ENCODE measurements around the gene OSTF1. TPM values are rescaled to one million over a fixed set of nuclear protein-coding genes. Genes with fewer than 3 reads are reported as not detected.

OSTF1 gene
- polyA plus RNA-seq, 1 donor = 33.3 TPM

- 100% methylated on average over 1 of the region's 1 CpG for WGBS (ENCODE audit: insufficient coverage, low lambda C conversion rate)
- Histone ChIP-seq H3K27me3 (ENCODE audit: control insufficient read depth, insufficient read depth, low read length) (no peaks in the 10 kb centered on the region), H3K36me3 (ENCODE audit: control insufficient read depth, insufficient read depth, low read length) (peaks cover 28% of the 10 kb centered on the region), H3K4me3 (ENCODE audit: low read length) (no peak overlapping the region), H3K27ac (ENCODE audit: low read length) (no peak overlapping the region), H3K9me3 (ENCODE audit: control insufficient read depth, low read depth, low read length) (no peaks in the 10 kb centered on the region), H3K4me1 (ENCODE audit: control insufficient read depth, insufficient read depth, low read length) (no peaks in the 10 kb centered on the region)
- no peak for DNase-seq
Measured at GRCh38 chr9:75117564-75117963, 29.2 kb downstream of the OSTF1 start.

DNA sequence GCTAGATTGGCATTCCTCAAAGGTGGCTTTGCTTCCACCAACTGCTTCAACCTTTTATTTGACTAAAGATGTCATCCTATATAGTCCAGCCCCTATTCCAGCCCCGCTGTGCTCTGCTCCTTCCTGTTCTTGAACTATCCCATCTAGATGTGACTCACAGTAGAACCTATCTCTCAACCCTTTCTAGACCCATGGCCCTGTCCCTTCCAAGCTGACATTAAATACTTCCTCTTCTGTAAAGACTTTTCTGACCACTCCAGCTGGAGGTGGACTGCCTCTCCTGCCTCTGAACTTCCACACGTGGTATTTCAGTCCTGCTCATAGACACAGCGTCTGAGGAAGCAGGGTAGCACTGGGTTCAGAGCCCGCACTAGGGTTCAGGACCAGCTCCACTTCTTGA lies 32.4 kb downstream of the OSTF1 start:
- H3K4me3 ChIP-seq (ENCODE audit: low read length) = no peak overlapping the region
- H3K36me3 ChIP-seq (ENCODE audit: control insufficient read depth, insufficient read depth, low read length) = peaks cover 28% of the 10 kb centered on the region
- no peaks in the 10 kb centered on the region for H3K4me1 ChIP-seq (ENCODE audit: control insufficient read depth, insufficient read depth, low read length)
- no peaks in the 10 kb centered on the region for H3K27me3 ChIP-seq (ENCODE audit: control insufficient read depth, insufficient read depth, low read length)
- 100% methylated on average over 1 of the region's 4 CpGs for WGBS (ENCODE audit: insufficient coverage, low lambda C conversion rate)
- H3K9me3 ChIP-seq (ENCODE audit: control insufficient read depth, low read depth, low read length) = no peaks in the 10 kb centered on the region
- no peak overlapping the region for H3K27ac ChIP-seq (ENCODE audit: low read length)
- DNase-seq = no peak

DNA sequence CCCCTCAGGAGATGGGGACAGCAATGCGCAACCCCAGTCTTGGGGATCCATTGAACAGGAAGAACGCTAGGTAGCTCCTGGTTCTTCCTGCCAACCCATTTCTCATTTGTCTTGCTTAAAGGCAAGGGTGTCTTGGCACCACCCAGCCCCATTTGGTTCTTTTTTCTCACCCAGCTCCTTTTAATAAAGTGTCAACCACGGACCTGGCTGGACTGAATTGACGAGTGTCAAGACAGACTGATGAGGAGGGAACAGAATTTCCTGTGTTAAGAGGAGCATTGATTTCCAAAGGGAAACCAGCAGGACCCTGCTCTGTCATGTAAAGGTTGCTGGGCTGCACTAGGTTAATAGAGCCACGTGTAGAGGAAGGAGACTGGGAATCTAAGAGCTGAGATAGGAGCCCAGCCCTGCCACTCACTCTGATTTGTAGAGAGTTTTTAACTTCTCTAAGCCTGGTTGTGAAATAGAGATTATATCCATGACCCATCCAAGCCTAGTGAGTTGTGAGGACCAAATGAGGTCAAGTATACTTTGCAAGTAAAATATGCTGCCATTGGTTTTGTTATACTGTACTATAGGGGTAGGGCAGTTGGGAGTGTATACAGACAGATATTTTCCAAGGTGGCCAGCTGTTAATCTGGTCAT lies 33.7 kb downstream of the OSTF1 start:
- Histone ChIP-seq H3K36me3 (ENCODE audit: control insufficient read depth, insufficient read depth, low read length) (peaks cover 28% of the 10 kb centered on the region), H3K4me1 (ENCODE audit: control insufficient read depth, insufficient read depth, low read length) (no peaks in the 10 kb centered on the region), H3K4me3 (ENCODE audit: low read length) (no peak overlapping the region), H3K27ac (ENCODE audit: low read length) (no peak overlapping the region), H3K27me3 (ENCODE audit: control insufficient read depth, insufficient read depth, low read length) (no peaks in the 10 kb centered on the region), H3K9me3 (ENCODE audit: control insufficient read depth, low read depth, low read length) (no peaks in the 10 kb centered on the region)
- no peak for DNase-seq
- no CpG with 5 or more reads among the region's 5 CpGs for WGBS (ENCODE audit: insufficient coverage, low lambda C conversion rate)

- WGBS (ENCODE audit: insufficient coverage, low lambda C conversion rate) = 100% methylated on average over 1 of the region's 10 CpGs
- no peaks in the 10 kb centered on the region for H3K4me1 ChIP-seq (ENCODE audit: control insufficient read depth, insufficient read depth, low read length)
- H3K9me3 ChIP-seq (ENCODE audit: control insufficient read depth, low read depth, low read length) = no peaks in the 10 kb centered on the region
- no peak overlapping the region for H3K4me3 ChIP-seq (ENCODE audit: low read length)
- no peaks in the 10 kb centered on the region for H3K27me3 ChIP-seq (ENCODE audit: control insufficient read depth, insufficient read depth, low read length)
- peaks cover 16% of the 10 kb centered on the region for H3K36me3 ChIP-seq (ENCODE audit: control insufficient read depth, insufficient read depth, low read length)
- no peak overlapping the region for H3K27ac ChIP-seq (ENCODE audit: low read length)
- no peak for DNase-seq
Measured at GRCh38 chr9:75123696-75124095, 35.4 kb downstream of the OSTF1 start.

GRCh38 chr9:75128535-75128934 lies 40.2 kb downstream of the OSTF1 start:
- no peak for DNase-seq
- no CpG with 5 or more reads among the region's 2 CpGs for WGBS (ENCODE audit: insufficient coverage, low lambda C conversion rate)

DNA sequence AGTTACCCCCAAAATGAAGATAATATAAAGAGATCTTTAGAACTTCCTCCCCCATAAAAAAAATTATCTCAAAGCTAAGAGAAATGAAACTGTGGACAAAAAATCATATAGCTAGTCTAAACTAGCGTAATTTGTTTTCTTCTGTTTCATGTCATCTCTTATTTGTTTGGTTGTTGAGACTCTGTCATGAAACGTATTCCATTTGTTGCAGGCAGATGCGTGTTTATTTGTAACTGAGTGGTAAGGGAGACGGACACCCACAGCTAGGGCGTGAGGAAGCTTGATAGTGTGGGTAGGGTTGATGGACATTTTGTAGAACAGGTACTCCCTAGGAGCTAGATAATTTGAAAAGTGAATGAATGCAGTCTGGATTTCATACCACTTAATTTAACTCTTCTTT lies 41.9 kb downstream of the OSTF1 start:
- 100% methylated on average over 1 of the region's 5 CpGs for WGBS (ENCODE audit: insufficient coverage, low lambda C conversion rate)
- peaks cover 13% of the 10 kb centered on the region for H3K36me3 ChIP-seq (ENCODE audit: control insufficient read depth, insufficient read depth, low read length)

More at GRCh38 chr9:75128535-75128934, 40.2 kb downstream of the OSTF1 start:
- Histone ChIP-seq H3K27me3 (ENCODE audit: control insufficient read depth, insufficient read depth, low read length) (no peaks in the 10 kb centered on the region), H3K9me3 (ENCODE audit: control insufficient read depth, low read depth, low read length) (no peaks in the 10 kb centered on the region), H3K4me1 (ENCODE audit: control insufficient read depth, insufficient read depth, low read length) (no peaks in the 10 kb centered on the region), H3K27ac (ENCODE audit: low read length) (no peak overlapping the region), H3K4me3 (ENCODE audit: low read length) (no peak overlapping the region), H3K36me3 (ENCODE audit: control insufficient read depth, insufficient read depth, low read length) (peaks cover 13% of the 10 kb centered on the region)

GRCh38 chr9:75130621-75131230 lies 42.4 kb downstream of the OSTF1 start:
- no peak overlapping the region for H3K4me3 ChIP-seq (ENCODE audit: low read length)
- H3K36me3 ChIP-seq (ENCODE audit: control insufficient read depth, insufficient read depth, low read length) = peaks cover 16% of the 10 kb centered on the region
- no peaks in the 10 kb centered on the region for H3K4me1 ChIP-seq (ENCODE audit: control insufficient read depth, insufficient read depth, low read length)
- H3K9me3 ChIP-seq (ENCODE audit: control insufficient read depth, low read depth, low read length) = no peaks in the 10 kb centered on the region
- 100% methylated on average over 2 of the region's 5 CpGs for WGBS (ENCODE audit: insufficient coverage, low lambda C conversion rate)
- no peak for DNase-seq
- H3K27me3 ChIP-seq (ENCODE audit: control insufficient read depth, insufficient read depth, low read length) = no peaks in the 10 kb centered on the region
- no peak overlapping the region for H3K27ac ChIP-seq (ENCODE audit: low read length)

More for the DNA sequence above, 41.9 kb downstream of the OSTF1 start:
- H3K27me3 ChIP-seq (ENCODE audit: control insufficient read depth, insufficient read depth, low read length) = no peaks in the 10 kb centered on the region
- H3K4me3 ChIP-seq (ENCODE audit: low read length) = no peak overlapping the region
- DNase-seq = no peak
- no peaks in the 10 kb centered on the region for H3K4me1 ChIP-seq (ENCODE audit: control insufficient read depth, insufficient read depth, low read length)
- no peak overlapping the region for H3K27ac ChIP-seq (ENCODE audit: low read length)
- no peaks in the 10 kb centered on the region for H3K9me3 ChIP-seq (ENCODE audit: control insufficient read depth, low read depth, low read length)

DNA sequence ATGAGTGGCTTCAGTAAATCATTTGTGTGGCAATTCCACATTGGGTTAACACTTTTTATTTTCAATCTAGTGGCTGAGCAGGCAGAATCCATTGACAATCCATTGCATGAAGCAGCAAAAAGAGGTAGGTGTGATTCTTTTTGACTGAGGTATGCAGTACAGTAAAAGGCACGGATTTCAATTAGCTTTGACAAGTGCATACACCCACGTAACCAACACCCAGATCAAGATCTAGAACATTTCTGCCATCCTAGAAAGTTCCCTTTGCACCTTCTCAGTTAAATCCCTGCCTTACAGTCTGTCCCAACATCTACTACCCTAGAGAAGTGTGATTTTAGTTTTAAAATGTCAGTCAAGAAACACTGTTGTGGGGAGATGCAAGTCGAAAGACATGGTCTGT lies 43.4 kb downstream of the OSTF1 start:
- no peak overlapping the region for H3K4me3 ChIP-seq (ENCODE audit: low read length)
- H3K27ac ChIP-seq (ENCODE audit: low read length) = no peak overlapping the region
- DNase-seq = no peak
- no peaks in the 10 kb centered on the region for H3K9me3 ChIP-seq (ENCODE audit: control insufficient read depth, low read depth, low read length)
- no peaks in the 10 kb centered on the region for H3K4me1 ChIP-seq (ENCODE audit: control insufficient read depth, insufficient read depth, low read length)
- no CpG with 5 or more reads among the region's 3 CpGs for WGBS (ENCODE audit: insufficient coverage, low lambda C conversion rate)
- H3K27me3 ChIP-seq (ENCODE audit: control insufficient read depth, insufficient read depth, low read length) = no peaks in the 10 kb centered on the region
- H3K36me3 ChIP-seq (ENCODE audit: control insufficient read depth, insufficient read depth, low read length) = peaks cover 21% of the 10 kb centered on the region

DNA sequence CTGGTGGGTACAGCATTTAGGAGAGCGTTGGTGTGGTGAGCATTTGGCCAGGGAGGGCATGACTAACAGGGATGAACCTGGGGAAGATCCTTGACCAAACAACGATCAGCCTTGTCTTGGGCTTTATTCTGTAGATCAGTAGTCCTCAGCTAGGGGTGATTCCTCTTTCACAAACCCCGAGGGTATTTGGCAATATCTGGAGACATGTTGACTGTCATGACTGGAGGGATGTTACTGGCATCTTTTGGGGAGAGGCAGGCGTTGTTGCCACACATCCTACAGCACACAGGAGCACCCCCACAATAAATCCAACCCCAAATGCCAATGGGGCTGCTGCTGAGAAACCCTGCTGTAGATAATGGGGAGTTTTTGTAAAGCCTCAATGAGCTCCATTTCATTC lies 43.9 kb downstream of the OSTF1 start:
- no peak for DNase-seq
- no CpG with 5 or more reads among the region's 4 CpGs for WGBS (ENCODE audit: insufficient coverage, low lambda C conversion rate)
- Histone ChIP-seq H3K27ac (ENCODE audit: low read length) (no peak overlapping the region), H3K4me1 (ENCODE audit: control insufficient read depth, insufficient read depth, low read length) (no peaks in the 10 kb centered on the region), H3K9me3 (ENCODE audit: control insufficient read depth, low read depth, low read length) (no peaks in the 10 kb centered on the region), H3K36me3 (ENCODE audit: control insufficient read depth, insufficient read depth, low read length) (peaks cover 25% of the 10 kb centered on the region), H3K27me3 (ENCODE audit: control insufficient read depth, insufficient read depth, low read length) (no peaks in the 10 kb centered on the region), H3K4me3 (ENCODE audit: low read length) (no peak overlapping the region)

- no peaks in the 10 kb centered on the region for H3K4me1 ChIP-seq (ENCODE audit: control insufficient read depth, insufficient read depth, low read length)
- WGBS (ENCODE audit: insufficient coverage, low lambda C conversion rate) = no CpG with 5 or more reads among the region's 3 CpGs
- H3K27ac ChIP-seq (ENCODE audit: low read length) = no peak overlapping the region
- H3K27me3 ChIP-seq (ENCODE audit: control insufficient read depth, insufficient read depth, low read length) = no peaks in the 10 kb centered on the region
- no peaks in the 10 kb centered on the region for H3K9me3 ChIP-seq (ENCODE audit: control insufficient read depth, low read depth, low read length)
- peaks cover 29% of the 10 kb centered on the region for H3K36me3 ChIP-seq (ENCODE audit: control insufficient read depth, insufficient read depth, low read length)
- no peak for DNase-seq
- no peak overlapping the region for H3K4me3 ChIP-seq (ENCODE audit: low read length)
Measured at GRCh38 chr9:75133396-75133795, 45.1 kb downstream of the OSTF1 start.

- Histone ChIP-seq H3K27me3 (ENCODE audit: control insufficient read depth, insufficient read depth, low read length) (no peaks in the 10 kb centered on the region), H3K4me3 (ENCODE audit: low read length) (no peak overlapping the region), H3K36me3 (ENCODE audit: control insufficient read depth, insufficient read depth, low read length) (peaks cover 35% of the 10 kb centered on the region), H3K4me1 (ENCODE audit: control insufficient read depth, insufficient read depth, low read length) (no peaks in the 10 kb centered on the region), H3K9me3 (ENCODE audit: control insufficient read depth, low read depth, low read length) (no peaks in the 10 kb centered on the region), H3K27ac (ENCODE audit: low read length) (no peak overlapping the region)
- no CpG with 5 or more reads among the region's 2 CpGs for WGBS (ENCODE audit: insufficient coverage, low lambda C conversion rate)
- no peak for DNase-seq
Measured at GRCh38 chr9:75134495-75134894, 46.2 kb downstream of the OSTF1 start.
